ENCODE measurements around the gene WIPF2. TPM values are rescaled to one million over a fixed set of nuclear protein-coding genes. Genes with fewer than 3 reads are reported as not detected.

The WIPF2 gene
- total RNA-seq, 4 donors from 2014 or later = 7.8 to 21.5 (median 12.1) TPM

- 53% methylated on average over 10 of the region's 10 CpGs for WGBS
- intact Hi-C loops (cut with DNase I) = loop anchor here (10.0 kb wide), 1 partner anchor 108 kb away; the partner anchor contains the start of gene TOP2A
- no peak for DNase-seq (ENCODE audit: extremely low spot score)
- Histone ChIP-seq H3K36me3 (no peaks in the 10 kb centered on the region), H3K27ac (replicated peaks in 1 of 4) (peak overlapping the region; percentile 53 to 96 (median 83)), H3K4me3 (no peak overlapping the region), H3K4me1 (peaks cover 73 to 87% (median 81%) of the 10 kb centered on the region in 4 donors), H3K27me3 (no peaks in the 10 kb centered on the region), H3K9me3 (no peaks in the 10 kb centered on the region)
- TF ChIP-seq CTCF (IDR thresholded peaks at IDR 0.05) (no peak), EP300 (IDR thresholded peaks at IDR 0.05) (no peak)
Observed at GRCh38 chr17:40307001-40307730, 88.1 kb downstream of the WIPF2 start.

GRCh38 chr17:40307740-40308239 is 88.7 kb downstream of the WIPF2 start:
- intact Hi-C loops (cut with DNase I) = loop anchor here (10.0 kb wide), 1 partner anchor 107 kb away; the partner anchor contains the start of gene TOP2A
- no peaks in the 10 kb centered on the region for H3K27me3 ChIP-seq
- WGBS = 43% methylated on average over 3 of the region's 3 CpGs

GRCh38 chr17:40309031-40309948 is 90.2 kb downstream of the WIPF2 start, which contains the start of gene RARA:
RARA (plus strand) TSS chr17:40309180; CDS start chr17:40331219, 22,039 bp downstream.
- Histone ChIP-seq H3K4me3 (peak within 1 kb of the TSS; percentile 55 to 69 (median 56)), H3K27ac (replicated peaks in 1 of 4) (peak within 1 kb of the TSS; percentile 94 to 98 (median 96)), H3K36me3 (no peaks in the 10 kb centered on the region), H3K9me3 (no peaks in the 10 kb centered on the region), H3K27me3 (no peaks in the 10 kb centered on the region), H3K4me1 (peaks cover 80 to 93% (median 87%) of the 10 kb centered on the region in 4 donors)
- DNase-seq (ENCODE audit: extremely low spot score) = no peak
- intact Hi-C loops (cut with DNase I) = loop anchor here (10.0 kb wide), 1 partner anchor 106 kb away; the partner anchor contains the start of gene TOP2A
- 10% methylated on average over 18 of the region's 20 CpGs for WGBS
- TF ChIP-seq EP300 (IDR thresholded peaks at IDR 0.05) = no peak
- no peak for TF ChIP-seq POLR2A (IDR thresholded peaks at IDR 0.05; ENCODE audit: low read depth)
- no peak for TF ChIP-seq CTCF (IDR thresholded peaks at IDR 0.05)
- TF ChIP-seq POLR2AphosphoS5 (IDR thresholded peaks at IDR 0.05) = peak in 1 of 2 donors; percentile 31

More at GRCh38 chr17:40307740-40308239, 88.7 kb downstream of the WIPF2 start:
- Histone ChIP-seq H3K4me1 (peaks cover 79 to 93% (median 86%) of the 10 kb centered on the region in 4 donors), H3K36me3 (no peaks in the 10 kb centered on the region), H3K4me3 (no peak overlapping the region), H3K27ac (replicated peaks in 1 of 4) (peak overlapping the region; percentile 53 to 96 (median 83)), H3K9me3 (no peaks in the 10 kb centered on the region)
- DNase-seq (ENCODE audit: extremely low spot score) = no peak
- TF ChIP-seq POLR2A (IDR thresholded peaks at IDR 0.05; ENCODE audit: low read depth) (no peak), POLR2AphosphoS5 (IDR thresholded peaks at IDR 0.05) (no peak)

GRCh38 chr17:40309949-40310510 is 90.9 kb downstream of the WIPF2 start:
- Histone ChIP-seq H3K9me3 (no peaks in the 10 kb centered on the region), H3K27me3 (no peaks in the 10 kb centered on the region), H3K4me1 (peaks cover 83 to 93% (median 87%) of the 10 kb centered on the region in 4 donors), H3K4me3 (peak overlapping the region; percentile 55 to 69 (median 56)), H3K27ac (replicated peaks in 1 of 4) (peak overlapping the region; percentile 94 to 98 (median 96)), H3K36me3 (no peaks in the 10 kb centered on the region)
- 63% methylated on average over 2 of the region's 2 CpGs for WGBS
- intact Hi-C loops (cut with DNase I) = loop anchor here (10.0 kb wide), 1 partner anchor 105 kb away; the partner anchor contains the start of gene TOP2A
- DNase-seq (ENCODE audit: extremely low spot score) = no peak
- TF ChIP-seq CTCF (IDR thresholded peaks at IDR 0.05) (no peak), EP300 (IDR thresholded peaks at IDR 0.05) (no peak), POLR2AphosphoS5 (IDR thresholded peaks at IDR 0.05) (no peak), POLR2A (IDR thresholded peaks at IDR 0.05; ENCODE audit: low read depth) (no peak)
